IMR-90 (cell line): Measurements from ENCODE around the gene APAF1.

Source experiments
- CTCF ChIP-seq: conservative IDR thresholded peaks from 2 replicates; pipeline ENCODE4 v1.5.1; 2012; ENCODE audit warnings: mild to moderate bottlenecking, low read depth, low read length, improper control_type of control experiment
- ELK1 ChIP-seq: fragments of 150-350 bp; IDR thresholded peaks from 2 replicates; pipeline ENCODE4 v1.6.1; 2016; ENCODE audit warnings: low read depth, mild to moderate bottlenecking, low read length, moderate library complexity, borderline replicate concordance
- POLR2A ChIP-seq: IDR thresholded peaks from 2 replicates; pipeline ENCODE4 v1.6.1; 2012; ENCODE audit warnings: mild to moderate bottlenecking, low read depth, low read length

GRCh38 chr12:98635657-98636323, 9.3 kb upstream of the APAF1 start:
- TF ChIP-seq POLR2A (no peak), CTCF (no peak), ELK1 (no peak)
